ENCODE results near the gene PRDX1. TPM values are rescaled to one million over a fixed set of nuclear protein-coding genes. Genes with fewer than 3 reads are reported as not detected.

PRDX1 gene
- total RNA-seq, 1 donor from 2014 or later: 239 TPM

DNA sequence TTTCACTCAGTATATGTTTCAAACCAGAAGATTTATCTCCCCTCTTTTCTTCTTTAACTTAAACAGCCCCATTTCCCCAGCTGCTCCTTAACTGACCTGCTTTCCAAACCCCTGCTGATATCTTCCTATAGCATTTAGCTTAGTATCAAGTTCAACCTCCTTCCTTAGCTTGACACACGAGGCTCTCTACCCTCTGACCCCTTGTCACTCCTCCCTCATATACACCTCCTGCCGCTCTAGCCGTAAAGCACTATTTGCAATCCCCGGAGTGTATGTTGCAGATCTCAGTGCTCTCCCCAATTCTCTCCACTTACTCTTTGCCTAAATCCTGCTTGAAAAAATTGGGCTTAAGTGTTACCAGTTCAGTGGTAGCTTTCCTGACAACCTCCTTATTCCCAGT, 15.2 kb upstream of the PRDX1 start:
- intact Hi-C loops (cut with DNase I): no loop called here
- Histone ChIP-seq H3K4me1 (no peaks in the 10 kb centered on the region), H3K27me3 (no peaks in the 10 kb centered on the region), H3K27ac (no peak overlapping the region), H3K9me3 (no peaks in the 10 kb centered on the region), H3K36me3 (no peaks in the 10 kb centered on the region), H3K4me3 (no peak overlapping the region)
- DNase-seq (ENCODE audit: extremely low spot score in 2 of 2): no peak
- TF ChIP-seq, protein P1, sequence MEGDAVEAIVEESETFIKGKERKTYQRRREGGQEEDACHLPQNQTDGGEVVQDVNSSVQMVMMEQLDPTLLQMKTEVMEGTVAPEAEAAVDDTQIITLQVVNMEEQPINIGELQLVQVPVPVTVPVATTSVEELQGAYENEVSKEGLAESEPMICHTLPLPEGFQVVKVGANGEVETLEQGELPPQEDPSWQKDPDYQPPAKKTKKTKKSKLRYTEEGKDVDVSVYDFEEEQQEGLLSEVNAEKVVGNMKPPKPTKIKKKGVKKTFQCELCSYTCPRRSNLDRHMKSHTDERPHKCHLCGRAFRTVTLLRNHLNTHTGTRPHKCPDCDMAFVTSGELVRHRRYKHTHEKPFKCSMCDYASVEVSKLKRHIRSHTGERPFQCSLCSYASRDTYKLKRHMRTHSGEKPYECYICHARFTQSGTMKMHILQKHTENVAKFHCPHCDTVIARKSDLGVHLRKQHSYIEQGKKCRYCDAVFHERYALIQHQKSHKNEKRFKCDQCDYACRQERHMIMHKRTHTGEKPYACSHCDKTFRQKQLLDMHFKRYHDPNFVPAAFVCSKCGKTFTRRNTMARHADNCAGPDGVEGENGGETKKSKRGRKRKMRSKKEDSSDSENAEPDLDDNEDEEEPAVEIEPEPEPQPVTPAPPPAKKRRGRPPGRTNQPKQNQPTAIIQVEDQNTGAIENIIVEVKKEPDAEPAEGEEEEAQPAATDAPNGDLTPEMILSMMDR (IDR thresholded peaks at IDR 0.05): no peak
- TF ChIP-seq POLR2AphosphoS5 (IDR thresholded peaks at IDR 0.05; ENCODE audit: insufficient read depth in 1 of 2, low read depth in 1 of 2) (no peak), POLR2A (IDR thresholded peaks at IDR 0.05) (no peak)

DNA sequence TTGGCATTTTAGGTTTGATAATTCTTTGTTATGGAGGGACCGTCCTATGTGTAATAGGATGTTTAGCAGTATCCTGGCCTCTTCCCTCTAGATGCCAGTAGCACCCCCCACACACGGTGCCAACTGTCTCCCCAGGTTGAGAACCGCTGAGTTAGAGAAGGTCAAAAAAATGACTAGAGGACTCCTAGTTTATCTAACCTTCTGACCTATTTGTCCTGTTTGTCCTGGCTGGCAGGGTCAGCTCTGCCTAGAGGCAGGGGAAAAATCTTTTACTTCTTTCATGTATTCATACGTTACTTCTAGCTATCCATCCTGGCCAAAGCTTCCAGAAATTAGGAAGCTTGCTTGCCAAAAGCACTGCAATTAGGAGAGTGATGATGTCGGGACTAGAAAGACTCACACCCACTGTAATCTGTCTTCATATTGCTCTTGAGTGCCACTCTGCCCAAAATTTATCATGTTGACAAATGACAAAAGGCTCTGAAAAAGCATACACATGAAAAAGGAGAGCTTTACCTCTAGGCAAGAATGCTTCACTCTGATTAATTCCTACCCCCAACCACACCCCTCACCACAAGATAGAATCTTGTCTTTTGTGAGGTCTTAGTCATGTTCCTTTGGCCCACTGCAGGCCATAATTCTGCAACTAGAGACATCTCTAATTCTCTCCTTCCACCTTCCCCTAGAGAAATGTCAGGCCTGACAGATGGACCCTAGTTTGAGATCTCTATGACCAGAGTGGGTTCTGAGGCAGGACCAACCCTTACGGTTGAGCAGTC, 14.5 kb upstream of the PRDX1 start:
- no peak for DNase-seq (ENCODE audit: extremely low spot score in 2 of 2)
- Histone ChIP-seq H3K36me3 (no peaks in the 10 kb centered on the region), H3K4me1 (no peaks in the 10 kb centered on the region), H3K27ac (no peak overlapping the region), H3K4me3 (no peak overlapping the region), H3K9me3 (no peaks in the 10 kb centered on the region), H3K27me3 (no peaks in the 10 kb centered on the region)
- TF ChIP-seq POLR2AphosphoS5 (IDR thresholded peaks at IDR 0.05; ENCODE audit: insufficient read depth in 1 of 2, low read depth in 1 of 2) (no peak), POLR2A (IDR thresholded peaks at IDR 0.05) (no peak)
- TF ChIP-seq, protein P1 (IDR thresholded peaks at IDR 0.05): no peak
- intact Hi-C loops (cut with DNase I): no loop called here

DNA sequence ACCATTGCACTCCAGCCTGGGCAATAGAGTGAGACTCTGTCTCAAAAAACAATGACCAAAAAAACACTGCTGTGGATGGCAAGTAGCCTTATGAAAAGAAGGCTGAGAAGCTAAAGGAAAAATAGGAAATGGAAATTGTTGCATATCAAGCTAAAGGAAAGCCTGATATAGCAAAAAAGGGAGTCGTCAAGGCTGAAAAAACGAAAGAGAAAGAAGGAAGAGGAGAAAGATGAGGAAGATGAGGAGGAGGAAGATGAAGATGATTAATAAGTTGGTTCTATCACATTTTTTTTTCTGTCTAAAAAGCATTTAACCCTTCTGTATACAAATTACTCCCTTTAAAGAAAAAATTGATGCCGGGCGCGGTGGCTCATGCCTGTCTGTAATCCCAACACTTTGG, 10.2 kb upstream of the PRDX1 start:
- no peak overlapping the region for H3K4me3 ChIP-seq
- TF ChIP-seq POLR2AphosphoS5 (IDR thresholded peaks at IDR 0.05; ENCODE audit: insufficient read depth in 1 of 2, low read depth in 1 of 2) (no peak), POLR2A (IDR thresholded peaks at IDR 0.05) (no peak)
- TF ChIP-seq, protein P1 (IDR thresholded peaks at IDR 0.05): no peak
- H3K27ac ChIP-seq: no peak overlapping the region
- DNase-seq (ENCODE audit: extremely low spot score in 2 of 2): no peak
- H3K36me3 ChIP-seq: no peaks in the 10 kb centered on the region
- no peaks in the 10 kb centered on the region for H3K9me3 ChIP-seq
- no peaks in the 10 kb centered on the region for H3K27me3 ChIP-seq
- H3K4me1 ChIP-seq: no peaks in the 10 kb centered on the region
- intact Hi-C loops (cut with DNase I): no loop called here

DNA sequence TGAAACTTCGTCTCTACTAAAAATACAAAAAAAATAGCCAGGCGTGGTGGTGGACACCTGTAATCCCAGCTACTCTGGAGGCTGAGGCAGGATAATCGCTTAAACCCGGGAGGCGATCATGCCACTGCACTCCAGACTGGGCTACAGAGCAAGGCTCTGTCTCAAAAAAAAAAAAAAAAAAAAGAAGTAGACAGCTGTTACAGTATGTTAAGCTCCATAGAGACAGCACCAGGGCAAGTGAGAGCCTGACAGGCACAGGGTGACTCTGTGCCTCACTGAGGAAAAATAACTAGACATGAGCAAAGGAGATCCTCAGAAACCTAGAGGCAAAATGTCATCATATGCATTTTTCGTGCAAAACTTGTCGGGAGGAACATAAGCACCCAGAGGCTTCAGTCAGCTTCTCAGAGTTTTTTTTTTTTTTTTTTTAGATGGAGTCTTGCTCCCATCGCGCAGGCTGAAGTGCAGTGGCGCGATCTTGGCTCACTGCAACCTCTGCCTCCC, 9.0 kb upstream of the PRDX1 start:
- intact Hi-C loops (cut with DNase I): no loop called here
- no peaks in the 10 kb centered on the region for H3K27me3 ChIP-seq

More for the DNA sequence above, 9.0 kb upstream of the PRDX1 start:
- Histone ChIP-seq H3K4me1 (no peaks in the 10 kb centered on the region), H3K27ac (no peak overlapping the region), H3K36me3 (no peaks in the 10 kb centered on the region), H3K4me3 (no peak overlapping the region), H3K9me3 (no peaks in the 10 kb centered on the region)
- TF ChIP-seq, protein P1 (IDR thresholded peaks at IDR 0.05): no peak
- TF ChIP-seq POLR2AphosphoS5 (IDR thresholded peaks at IDR 0.05; ENCODE audit: insufficient read depth in 1 of 2, low read depth in 1 of 2) (no peak), POLR2A (IDR thresholded peaks at IDR 0.05) (no peak)
- DNase-seq (ENCODE audit: extremely low spot score in 2 of 2): no peak
